Measurements from ENCODE around the gene SMOC1.

- TF ChIP-seq CTCF (IDR thresholded peaks at IDR 0.05) (no peak), ZFX (IDR thresholded peaks at IDR 0.05; ENCODE audit: borderline replicate concordance) (no peak)
These were observed 19.6 kb upstream of the SMOC1 start for GRCh38 chr14:69859591-69859990.
